Activated CD8-positive, alpha-beta memory T cell treated with anti-CD3 and anti-CD28 coated beads, Interleukin-2, amount 50 U/mL, for 1 hour (primary cell): Measurements from ENCODE around the gene FAF1.

Experiments used
- DNase-seq: peaks from one replicate; pipeline ENCODE4 v3.0.0-alpha.2; 2020; ENCODE audit errors: extremely low read depth

FAF1 gene

GRCh38 chr1:50493710-50494109 lies 466.4 kb downstream of the FAF1 start:
- DNase-seq: no peak

GRCh38 chr1:50492142-50492541 lies 467.9 kb downstream of the FAF1 start:
- DNase-seq: no peak

- no peak for DNase-seq
These were observed 468.9 kb downstream of the FAF1 start for GRCh38 chr1:50491142-50491541.

GRCh38 chr1:50490640-50491039 lies 469.4 kb downstream of the FAF1 start:
- no peak for DNase-seq

- DNase-seq: no peak
These were observed 471.2 kb downstream of the FAF1 start for GRCh38 chr1:50488876-50489275.

- DNase-seq: no peak
These were observed 471.7 kb downstream of the FAF1 start for GRCh38 chr1:50488356-50488755.

- no peak for DNase-seq
These were observed 472.3 kb downstream of the FAF1 start for GRCh38 chr1:50487725-50488124.

GRCh38 chr1:50481142-50481736 lies 478.8 kb downstream of the FAF1 start:
- DNase-seq: no peak

GRCh38 chr1:50476800-50477199 lies 483.3 kb downstream of the FAF1 start:
- no peak for DNase-seq

- no peak for DNase-seq
These were observed 484.9 kb downstream of the FAF1 start for GRCh38 chr1:50474859-50475809.

- no peak for DNase-seq
These were observed 486.6 kb downstream of the FAF1 start for GRCh38 chr1:50473513-50473912.

GRCh38 chr1:50471967-50472366 lies 488.1 kb downstream of the FAF1 start:
- no peak for DNase-seq

GRCh38 chr1:50462964-50463363 lies 497.1 kb downstream of the FAF1 start:
- no peak for DNase-seq

GRCh38 chr1:50458507-50458906 lies 501.6 kb downstream of the FAF1 start:
- no peak for DNase-seq

- no peak for DNase-seq
These were observed 505.2 kb downstream of the FAF1 start for GRCh38 chr1:50454911-50455310.

- no peak for DNase-seq
These were observed 506.8 kb downstream of the FAF1 start for GRCh38 chr1:50453266-50453665.

GRCh38 chr1:50452700-50453099 lies 507.4 kb downstream of the FAF1 start:
- DNase-seq: no peak

- DNase-seq: no peak
These were observed 509.0 kb downstream of the FAF1 start for GRCh38 chr1:50450861-50451653.

- DNase-seq: no peak
These were observed 512.1 kb downstream of the FAF1 start for GRCh38 chr1:50447961-50448360.

- no peak for DNase-seq
These were observed 518.9 kb downstream of the FAF1 start for GRCh38 chr1:50441183-50441582.

GRCh38 chr1:50438945-50439344 lies 521.1 kb downstream of the FAF1 start:
- no peak for DNase-seq

GRCh38 chr1:50436489-50436888 lies 523.6 kb downstream of the FAF1 start:
- no peak for DNase-seq
